Measurements from ENCODE around the gene RNF213.
A peak's percentile ranks its signal among the peaks of the same experiment; 100 is the strongest.

Gene RNF213

DNA sequence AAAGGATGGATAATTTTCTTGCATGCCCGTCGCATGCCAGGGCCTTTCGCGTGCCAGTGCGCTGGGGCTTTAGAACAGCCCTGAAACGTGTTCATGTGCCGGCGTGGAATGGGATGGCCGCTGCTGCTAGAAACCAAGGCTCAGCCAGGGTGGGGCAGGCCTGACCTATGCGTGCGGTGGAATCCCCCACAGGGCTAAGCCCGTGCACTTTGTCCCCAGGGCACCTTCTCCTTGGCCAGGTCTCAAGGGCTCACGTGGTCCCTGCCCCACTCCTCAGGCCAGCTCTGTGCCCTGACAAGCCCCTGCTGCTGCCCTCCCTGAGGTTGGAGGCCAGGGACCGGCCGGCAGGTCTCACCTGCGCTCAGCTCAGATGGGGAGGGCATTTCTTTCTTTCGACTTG, 13.1 kb upstream of the RNF213 start:
- DNase-seq (ENCODE audit: extremely low spot score), result no peak
- TF ChIP-seq, protein P1, sequence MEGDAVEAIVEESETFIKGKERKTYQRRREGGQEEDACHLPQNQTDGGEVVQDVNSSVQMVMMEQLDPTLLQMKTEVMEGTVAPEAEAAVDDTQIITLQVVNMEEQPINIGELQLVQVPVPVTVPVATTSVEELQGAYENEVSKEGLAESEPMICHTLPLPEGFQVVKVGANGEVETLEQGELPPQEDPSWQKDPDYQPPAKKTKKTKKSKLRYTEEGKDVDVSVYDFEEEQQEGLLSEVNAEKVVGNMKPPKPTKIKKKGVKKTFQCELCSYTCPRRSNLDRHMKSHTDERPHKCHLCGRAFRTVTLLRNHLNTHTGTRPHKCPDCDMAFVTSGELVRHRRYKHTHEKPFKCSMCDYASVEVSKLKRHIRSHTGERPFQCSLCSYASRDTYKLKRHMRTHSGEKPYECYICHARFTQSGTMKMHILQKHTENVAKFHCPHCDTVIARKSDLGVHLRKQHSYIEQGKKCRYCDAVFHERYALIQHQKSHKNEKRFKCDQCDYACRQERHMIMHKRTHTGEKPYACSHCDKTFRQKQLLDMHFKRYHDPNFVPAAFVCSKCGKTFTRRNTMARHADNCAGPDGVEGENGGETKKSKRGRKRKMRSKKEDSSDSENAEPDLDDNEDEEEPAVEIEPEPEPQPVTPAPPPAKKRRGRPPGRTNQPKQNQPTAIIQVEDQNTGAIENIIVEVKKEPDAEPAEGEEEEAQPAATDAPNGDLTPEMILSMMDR (IDR thresholded peaks at IDR 0.05; ENCODE audit: control extremely low read depth, extremely low read depth, low read depth, missing control alignments), result no peak
- ChIA-PET CTCF (no interaction called here), POLR2A (no interaction called here)

DNA sequence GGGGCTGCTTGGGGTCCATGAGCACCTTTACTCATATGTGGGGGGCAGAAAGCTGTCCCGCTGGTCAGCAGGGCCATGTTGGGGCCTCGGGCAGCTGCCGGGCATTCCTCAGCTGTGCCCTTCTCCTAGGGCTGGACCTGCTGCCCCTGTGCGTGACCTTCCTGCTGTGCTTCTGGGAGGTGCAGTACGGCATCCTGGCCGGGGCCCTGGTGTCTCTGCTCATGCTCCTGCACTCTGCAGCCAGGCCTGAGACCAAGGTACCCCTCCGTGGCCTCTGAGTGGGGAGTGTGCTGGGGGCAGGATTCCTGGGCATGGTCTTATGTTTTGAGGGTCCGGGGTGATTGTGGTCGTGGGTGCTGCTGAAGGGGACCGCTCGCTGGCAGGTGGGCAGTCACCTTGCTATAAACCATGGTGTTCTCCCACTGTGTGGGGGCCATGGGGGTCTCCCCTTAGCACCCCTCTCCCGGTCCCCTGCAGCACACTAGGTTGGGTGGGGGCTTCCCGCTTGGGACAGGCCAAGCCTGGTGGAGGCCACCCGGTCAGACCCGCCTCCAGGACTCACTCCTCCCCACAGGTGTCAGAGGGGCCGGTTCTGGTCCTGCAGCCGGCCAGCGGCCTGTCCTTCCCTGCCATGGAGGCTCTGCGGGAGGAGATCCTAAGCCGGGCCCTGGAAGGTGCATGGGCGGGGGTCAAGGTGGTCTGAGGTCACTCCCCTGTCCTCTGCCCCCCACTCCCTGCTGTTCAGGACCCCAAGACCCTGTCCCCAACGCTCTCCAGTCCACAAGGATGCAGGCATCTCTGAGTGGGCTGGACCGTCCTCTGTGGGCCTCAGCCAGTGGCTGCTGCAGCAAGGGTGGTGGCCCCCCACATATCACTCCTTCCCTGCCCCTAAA, 12.4 kb upstream of the RNF213 start:
- CTCF ChIA-PET, result interaction anchor here (1.0 to 1.2 kb wide), 2 partner anchors 11 to 92 kb away, joined by 3 read pairs; no protein-coding TSS in a partner anchor
- POLR2A ChIA-PET, result no interaction called here

DNA sequence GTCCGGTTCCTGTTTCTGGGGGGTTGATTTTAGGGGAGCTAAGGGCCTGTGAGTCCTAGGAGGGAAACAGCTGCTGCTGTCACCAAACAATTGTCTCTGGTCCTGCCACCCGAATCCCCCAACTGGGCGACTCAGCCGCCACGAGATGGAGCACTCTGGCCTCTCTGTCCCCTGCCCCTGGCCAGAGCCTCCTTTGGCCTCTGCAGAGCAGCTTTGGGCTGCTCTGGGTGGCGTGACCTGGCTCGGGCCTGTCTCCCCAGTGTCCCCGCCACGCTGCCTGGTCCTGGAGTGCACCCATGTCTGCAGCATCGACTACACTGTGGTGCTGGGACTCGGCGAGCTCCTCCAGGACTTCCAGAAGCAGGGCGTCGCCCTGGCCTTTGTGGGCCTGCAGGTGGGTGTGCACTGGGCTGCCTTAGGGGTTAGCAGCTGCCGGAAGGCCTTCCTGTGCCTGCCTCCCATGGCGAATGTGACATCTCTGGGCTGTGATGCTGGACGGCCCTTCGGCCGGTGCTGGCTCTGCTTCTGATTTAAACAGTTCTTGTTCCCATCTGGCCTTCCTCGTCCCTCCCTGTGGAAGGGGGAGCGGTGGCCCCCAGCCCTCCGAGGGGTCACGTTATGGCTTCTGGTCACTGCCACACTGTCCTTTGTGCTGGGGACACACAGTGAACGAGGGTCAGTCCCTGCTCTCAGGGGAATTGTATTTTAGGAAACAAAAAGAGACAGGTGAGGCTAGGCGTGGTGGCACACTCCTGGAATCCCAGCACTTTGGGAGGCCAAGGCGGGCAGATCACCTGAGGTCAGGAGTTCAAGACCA, 11.6 kb upstream of the RNF213 start:
- no peak for DNase-seq (ENCODE audit: extremely low spot score)
- TF ChIP-seq, protein P1 (IDR thresholded peaks at IDR 0.05; ENCODE audit: control extremely low read depth, extremely low read depth, low read depth, missing control alignments), result no peak
- POLR2A ChIA-PET, result no interaction called here
- CTCF ChIA-PET, result interaction anchor here (1.0 to 1.2 kb wide), 2 partner anchors 12 to 93 kb away, joined by 3 read pairs; no protein-coding TSS in a partner anchor

More for the DNA sequence above, 12.4 kb upstream of the RNF213 start:
- TF ChIP-seq, protein P1 (IDR thresholded peaks at IDR 0.05; ENCODE audit: control extremely low read depth, extremely low read depth, low read depth, missing control alignments), result no peak
- DNase-seq (ENCODE audit: extremely low spot score), result no peak

DNA sequence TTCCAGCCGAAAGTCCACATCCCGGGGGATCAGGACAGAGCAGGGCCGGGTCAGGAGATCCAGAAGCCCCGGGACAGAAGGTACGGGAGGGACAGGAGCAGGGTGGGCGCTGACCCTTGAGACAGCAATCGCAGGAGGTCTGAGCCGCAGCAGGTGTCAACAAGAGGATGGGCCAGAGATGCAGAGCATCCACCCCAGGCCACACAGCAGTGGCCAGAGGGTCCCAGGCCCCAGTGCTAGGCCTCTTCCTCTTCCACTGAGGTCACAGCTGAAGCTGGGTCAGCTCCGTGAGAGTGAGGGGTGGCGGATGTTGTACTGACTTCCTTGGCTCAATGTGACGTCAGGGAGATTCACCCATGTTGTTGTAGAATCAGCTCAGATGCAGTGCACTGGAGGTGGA, 8.7 kb upstream of the RNF213 start:
- TF ChIP-seq, protein P1 (IDR thresholded peaks at IDR 0.05; ENCODE audit: control extremely low read depth, extremely low read depth, low read depth, missing control alignments), result no peak
- CTCF ChIA-PET, result interaction anchor here (0.8 to 2.5 kb wide), 8 partner anchors 9 to 243 kb away, joined by 3 to 25 read pairs (median 4); partner anchors contain the start of gene GAA
- no peak for DNase-seq (ENCODE audit: extremely low spot score)
- POLR2A ChIA-PET, result interaction anchor here (1.1 kb wide), 1 partner anchor 49 kb away, joined by 3 read pairs; no protein-coding TSS in a partner anchor

DNA sequence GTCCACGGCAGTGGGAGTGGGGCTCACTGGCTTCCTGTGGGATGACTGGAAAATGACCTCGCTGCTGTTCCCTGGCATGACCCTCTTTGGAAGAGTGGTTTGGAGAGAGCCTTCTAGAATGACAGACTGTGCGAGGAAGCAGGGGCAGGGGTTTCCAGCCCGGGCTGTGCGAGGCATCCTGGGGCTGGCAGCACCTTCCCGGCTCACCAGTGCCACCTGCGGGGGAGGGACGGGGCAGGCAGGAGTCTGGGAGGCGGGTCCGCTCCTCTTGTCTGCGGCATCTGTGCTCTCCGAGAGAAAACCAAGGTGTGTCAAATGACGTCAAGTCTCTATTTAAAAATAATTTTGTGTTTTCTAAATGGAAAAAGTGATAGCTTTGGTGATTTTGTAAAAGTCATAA, 7.8 kb upstream of the RNF213 start:
- ChIA-PET CTCF (interaction anchor here (0.8 to 2.5 kb wide), 5 partner anchors 10 to 151 kb away, joined by 3 to 25 read pairs (median 4); partner anchors contain the start of gene GAA), POLR2A (interaction anchor here (1.1 kb wide), 1 partner anchor 50 kb away, joined by 3 read pairs; no protein-coding TSS in a partner anchor)
- TF ChIP-seq, protein P1 (IDR thresholded peaks at IDR 0.05; ENCODE audit: control extremely low read depth, extremely low read depth, low read depth, missing control alignments), result peak; percentile 68
- DNase-seq (ENCODE audit: extremely low spot score), result peak; percentile 82

All from GM10248 (cell line).